Embryonic facial prominence (tissue), 1 donor: Measurements from ENCODE around the gene DDX3X.

Experiments used
- DNase-seq: peaks from one replicate; pipeline ENCODE4 v3.0.0-alpha.2; 2016; ENCODE audit errors: extremely low spot score

The DDX3X gene

DNA sequence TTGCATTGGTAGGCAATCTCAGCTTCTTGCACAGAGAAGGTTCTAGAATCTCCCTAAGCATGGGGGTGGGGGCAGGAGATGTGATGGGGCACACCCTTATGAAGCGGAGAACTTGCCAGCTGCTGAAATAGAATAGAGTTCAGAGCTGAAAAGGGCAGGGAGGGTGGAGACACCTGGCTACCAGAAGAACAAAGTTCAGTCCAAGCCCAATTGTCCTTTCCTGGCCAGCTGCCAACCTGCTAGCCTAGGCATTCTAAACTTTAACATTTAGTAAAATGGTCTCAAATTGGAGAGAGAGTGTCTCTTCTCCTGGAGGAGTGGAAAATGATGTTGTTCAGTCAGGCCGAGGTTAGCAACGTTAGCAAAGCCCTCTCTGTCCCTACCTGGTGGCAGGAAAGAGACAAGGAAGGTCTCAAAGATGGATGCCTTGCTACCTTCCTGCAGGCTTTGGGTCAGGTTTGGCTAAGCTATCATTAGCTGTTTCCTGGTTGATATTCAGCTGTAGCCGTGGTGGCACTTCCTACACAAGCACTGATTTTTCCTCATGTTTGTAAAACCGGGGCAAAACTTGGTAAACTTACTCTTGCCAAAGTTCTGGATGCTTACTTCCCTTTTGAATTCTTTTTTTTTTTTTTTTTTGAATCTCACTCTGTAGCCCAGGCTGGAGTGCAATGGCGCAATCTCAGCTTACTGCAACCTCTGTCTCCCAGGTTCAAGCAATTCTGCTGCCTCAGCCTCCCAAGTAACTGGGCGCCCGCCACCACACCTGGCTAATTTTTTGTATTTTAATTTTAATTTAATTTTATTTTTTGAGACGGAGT, 78.5 kb downstream of the DDX3X start:
- DNase-seq: no peak
